ENCODE results near the gene TTC28.

DNA sequence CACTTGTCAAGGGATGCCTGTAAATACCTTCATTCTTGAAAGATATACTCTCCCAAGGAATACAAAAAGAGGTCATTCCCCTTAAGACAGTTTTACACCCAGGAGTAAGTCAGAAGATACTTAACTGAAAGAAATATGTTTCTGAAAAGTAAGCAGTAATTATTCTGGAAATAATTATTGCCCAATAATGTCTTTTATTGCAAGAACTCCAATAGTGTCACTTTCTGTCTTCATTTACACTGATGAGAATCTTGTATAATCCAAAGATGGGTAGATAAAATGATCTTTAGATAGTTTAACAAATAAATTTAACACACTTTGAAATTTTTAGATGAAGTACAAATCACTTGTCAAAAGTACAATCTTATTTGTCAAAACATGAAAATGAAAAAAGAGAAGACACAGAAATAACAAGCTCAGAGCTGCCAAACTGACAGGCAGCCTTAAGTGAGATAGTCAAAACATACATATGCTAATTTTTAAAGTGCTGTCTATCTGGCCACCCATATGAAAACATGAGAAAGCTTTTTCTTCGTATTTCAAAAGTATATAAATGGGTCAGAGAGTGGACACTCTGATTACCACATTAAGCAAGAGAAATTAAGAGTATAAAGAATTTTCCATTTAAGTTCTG is 225.1 kb downstream of the TTC28 start:
- TF ChIP-seq EZH2 (IDR thresholded peaks at IDR 0.05; ENCODE audit: borderline replicate concordance, low read depth, low read length, severe bottlenecking) (no peak), GATA2 (IDR thresholded peaks at IDR 0.05; ENCODE audit: insufficient read depth, insufficient read length, low read depth, low read length) (no peak), POLR2AphosphoS5 (IDR thresholded peaks at IDR 0.05; ENCODE audit: insufficient read depth, low read depth, low read length) (no peak), POLR2A (IDR thresholded peaks at IDR 0.05; ENCODE audit: low read depth, low read length) (no peak), JUN (IDR thresholded peaks at IDR 0.05; ENCODE audit: borderline replicate concordance, insufficient read depth, insufficient read length, low read depth) (no peak)
- TF ChIP-seq, protein P1, sequence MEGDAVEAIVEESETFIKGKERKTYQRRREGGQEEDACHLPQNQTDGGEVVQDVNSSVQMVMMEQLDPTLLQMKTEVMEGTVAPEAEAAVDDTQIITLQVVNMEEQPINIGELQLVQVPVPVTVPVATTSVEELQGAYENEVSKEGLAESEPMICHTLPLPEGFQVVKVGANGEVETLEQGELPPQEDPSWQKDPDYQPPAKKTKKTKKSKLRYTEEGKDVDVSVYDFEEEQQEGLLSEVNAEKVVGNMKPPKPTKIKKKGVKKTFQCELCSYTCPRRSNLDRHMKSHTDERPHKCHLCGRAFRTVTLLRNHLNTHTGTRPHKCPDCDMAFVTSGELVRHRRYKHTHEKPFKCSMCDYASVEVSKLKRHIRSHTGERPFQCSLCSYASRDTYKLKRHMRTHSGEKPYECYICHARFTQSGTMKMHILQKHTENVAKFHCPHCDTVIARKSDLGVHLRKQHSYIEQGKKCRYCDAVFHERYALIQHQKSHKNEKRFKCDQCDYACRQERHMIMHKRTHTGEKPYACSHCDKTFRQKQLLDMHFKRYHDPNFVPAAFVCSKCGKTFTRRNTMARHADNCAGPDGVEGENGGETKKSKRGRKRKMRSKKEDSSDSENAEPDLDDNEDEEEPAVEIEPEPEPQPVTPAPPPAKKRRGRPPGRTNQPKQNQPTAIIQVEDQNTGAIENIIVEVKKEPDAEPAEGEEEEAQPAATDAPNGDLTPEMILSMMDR (IDR thresholded peaks at IDR 0.05; ENCODE audit: extremely low read depth in 1 of 2, insufficient read depth in 1 of 2, low read depth in 1 of 2, low read length in 2 of 2) = no peak
- TF ChIP-seq, protein P2, sequence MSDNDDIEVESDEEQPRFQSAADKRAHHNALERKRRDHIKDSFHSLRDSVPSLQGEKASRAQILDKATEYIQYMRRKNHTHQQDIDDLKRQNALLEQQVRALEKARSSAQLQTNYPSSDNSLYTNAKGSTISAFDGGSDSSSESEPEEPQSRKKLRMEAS (IDR thresholded peaks at IDR 0.05; ENCODE audit: insufficient read depth, insufficient read length) = no peak

Data from endothelial cell of umbilical vein (primary cell).